Activated CD4-positive, alpha-beta memory T cell treated with anti-CD3 and anti-CD28 coated beads, Interleukin-2, amount 10 ng/mL, durations not matched to agents 7 days and 5 days (primary cell): Measurements from ENCODE around the gene ERBB4. TPM values are rescaled to one million over a fixed set of nuclear protein-coding genes. Genes with fewer than 3 reads are reported as not detected.

ENCODE experiments used
- CTCF ChIA-PET: fragments of 350-600 bp; sonication (Branson Sonifier 250); formaldehyde crosslinking; loops from one replicate; lab custom pipeline; 2021; ENCODE audit warnings: antibody characterized with exemption, inconsistent platforms; lab: Charles Lee
- POLR2A ChIA-PET: fragments of 350-600 bp; sonication (Branson Sonifier 250); formaldehyde crosslinking; loops from one replicate; lab custom pipeline; 2021; ENCODE audit warnings: antibody characterized with exemption; lab: Charles Lee
- DNase-seq: peaks from one replicate; pipeline ENCODE4 v3.0.0-alpha.2; 2020
- H3K27ac Mint-ChIP-seq: one replicate; pipeline ENCODE4 v1.8.0; 2021; ENCODE audit warnings: mild to moderate bottlenecking, mixed read lengths
- H3K27me3 Mint-ChIP-seq: one replicate; pipeline ENCODE4 v1.8.0; 2021; ENCODE audit warnings: mixed read lengths
- H3K36me3 Mint-ChIP-seq: one replicate; pipeline ENCODE4 v1.8.0; 2021; ENCODE audit warnings: low read depth, mixed read lengths
- H3K4me1 Mint-ChIP-seq: one replicate; pipeline ENCODE4 v1.8.0; 2021; ENCODE audit warnings: mixed read lengths
- H3K4me3 Mint-ChIP-seq: one replicate; pipeline ENCODE4 v1.8.0; 2021; ENCODE audit warnings: mild to moderate bottlenecking, mixed read lengths
- H3K9me3 Mint-ChIP-seq: one replicate; pipeline ENCODE4 v1.8.0; 2021; ENCODE audit warnings: mixed read lengths
- total RNA-seq, 2 experiments: library from RNA; stranded (reverse); gene quantifications; one replicate each; pipeline ENCODE4 v1.2.3, GENCODE V29; 2021

ERBB4 gene
- total RNA-seq, 2 experiments from 2014 or later = not detected

GRCh38 chr2:212536817-212537725, 1.5 kb downstream of the ERBB4 start:
- Mint-ChIP-seq H3K4me1 (peaks cover 12% of the 10 kb centered on the region), H3K27me3 (peaks cover 54% of the 10 kb centered on the region), H3K4me3 (no peak overlapping the region), H3K27ac (no peak overlapping the region), H3K36me3 (no peaks in the 10 kb centered on the region), H3K9me3 (no peaks in the 10 kb centered on the region)
- CTCF ChIA-PET = no interaction called here
- DNase-seq = no peak
- POLR2A ChIA-PET = no interaction called here

GRCh38 chr2:212535996-212536816, 2.4 kb downstream of the ERBB4 start:
- Mint-ChIP-seq H3K36me3 (no peaks in the 10 kb centered on the region), H3K27me3 (peaks cover 54% of the 10 kb centered on the region), H3K9me3 (no peaks in the 10 kb centered on the region), H3K27ac (no peak overlapping the region), H3K4me3 (no peak overlapping the region), H3K4me1 (peaks cover 12% of the 10 kb centered on the region)
- ChIA-PET POLR2A (no interaction called here), CTCF (interaction anchor here (0.6 to 1.4 kb wide), 2 partner anchors 13 to 29 kb away, joined by 3 read pairs; no protein-coding TSS in a partner anchor)
- no peak for DNase-seq

- no peaks in the 10 kb centered on the region for H3K9me3 Mint-ChIP-seq
- no peak overlapping the region for H3K4me3 Mint-ChIP-seq
- no peak for DNase-seq
- peaks cover 38% of the 10 kb centered on the region for H3K27me3 Mint-ChIP-seq
- H3K36me3 Mint-ChIP-seq = no peaks in the 10 kb centered on the region
- ChIA-PET CTCF (no interaction called here), POLR2A (no interaction called here)
- H3K27ac Mint-ChIP-seq = no peak overlapping the region
- peaks cover 10% of the 10 kb centered on the region for H3K4me1 Mint-ChIP-seq
Measured at GRCh38 chr2:212534336-212534735, 4.3 kb downstream of the ERBB4 start.

- H3K36me3 Mint-ChIP-seq = no peaks in the 10 kb centered on the region
- DNase-seq = no peak
- H3K9me3 Mint-ChIP-seq = no peaks in the 10 kb centered on the region
- H3K27ac Mint-ChIP-seq = no peak overlapping the region
- no peak overlapping the region for H3K4me3 Mint-ChIP-seq
- ChIA-PET POLR2A (no interaction called here), CTCF (no interaction called here)
- H3K27me3 Mint-ChIP-seq = peaks cover 28% of the 10 kb centered on the region
- peaks cover 7% of the 10 kb centered on the region for H3K4me1 Mint-ChIP-seq
Measured at GRCh38 chr2:212532585-212532984, 6.0 kb downstream of the ERBB4 start.

DNA sequence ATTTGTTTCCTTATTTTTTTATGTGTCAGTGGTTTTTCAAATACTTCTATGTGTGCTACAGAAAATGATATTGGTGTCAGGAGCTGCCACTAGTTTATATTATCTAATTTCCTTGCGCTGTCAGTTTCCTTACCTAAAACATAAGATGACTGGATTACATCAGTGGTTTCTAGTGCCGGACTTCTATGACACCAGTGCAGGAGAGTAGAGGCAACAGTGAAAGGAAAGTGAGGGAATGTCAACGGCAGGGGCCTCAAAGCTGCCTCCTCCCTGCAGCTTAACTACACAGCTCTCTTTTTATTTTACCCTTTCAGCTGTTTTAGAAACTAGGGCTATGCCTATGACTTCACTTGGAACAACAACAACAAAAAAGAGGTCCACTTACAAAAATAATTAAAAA, 6.5 kb downstream of the ERBB4 start:
- CTCF ChIA-PET = no interaction called here
- H3K27me3 Mint-ChIP-seq = peaks cover 23% of the 10 kb centered on the region
- DNase-seq = no peak

DNA sequence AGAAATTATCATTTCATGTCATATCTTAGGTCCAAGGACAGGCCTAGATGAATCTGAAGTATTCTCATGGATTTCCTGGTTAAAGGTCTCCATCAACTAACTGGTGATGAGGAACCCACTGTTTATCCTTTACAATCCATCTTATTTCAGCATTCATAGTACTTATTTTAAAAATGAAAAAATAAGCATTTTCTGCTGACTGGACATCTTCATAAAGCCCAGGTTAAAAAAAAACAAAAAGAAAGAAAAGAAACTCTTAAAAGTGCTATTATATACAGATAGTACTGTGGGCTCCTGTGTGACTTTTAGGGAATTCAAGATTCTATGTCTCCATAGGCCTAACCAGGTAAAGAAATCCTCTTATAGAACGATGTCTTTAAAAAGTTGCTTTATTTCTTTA, 7.1 kb downstream of the ERBB4 start:
- Mint-ChIP-seq H3K27me3 (peaks cover 17% of the 10 kb centered on the region), H3K27ac (no peak overlapping the region), H3K4me3 (no peak overlapping the region), H3K4me1 (peaks cover 2% of the 10 kb centered on the region), H3K36me3 (no peaks in the 10 kb centered on the region), H3K9me3 (no peaks in the 10 kb centered on the region)
- POLR2A ChIA-PET = no interaction called here
- DNase-seq = no peak
- CTCF ChIA-PET = no interaction called here

More for the DNA sequence above, 6.5 kb downstream of the ERBB4 start:
- POLR2A ChIA-PET = no interaction called here
- no peak overlapping the region for H3K27ac Mint-ChIP-seq
- no peak overlapping the region for H3K4me3 Mint-ChIP-seq
- H3K4me1 Mint-ChIP-seq = peaks cover 5% of the 10 kb centered on the region
- H3K36me3 Mint-ChIP-seq = no peaks in the 10 kb centered on the region
- no peaks in the 10 kb centered on the region for H3K9me3 Mint-ChIP-seq

- no peak for DNase-seq
- H3K4me1 Mint-ChIP-seq = no peaks in the 10 kb centered on the region
- no peaks in the 10 kb centered on the region for H3K9me3 Mint-ChIP-seq
- POLR2A ChIA-PET = no interaction called here
- CTCF ChIA-PET = no interaction called here
- H3K36me3 Mint-ChIP-seq = no peaks in the 10 kb centered on the region
- H3K27ac Mint-ChIP-seq = no peak overlapping the region
- H3K4me3 Mint-ChIP-seq = no peak overlapping the region
- peaks cover 12% of the 10 kb centered on the region for H3K27me3 Mint-ChIP-seq
Measured at GRCh38 chr2:212530991-212531390, 7.6 kb downstream of the ERBB4 start.

DNA sequence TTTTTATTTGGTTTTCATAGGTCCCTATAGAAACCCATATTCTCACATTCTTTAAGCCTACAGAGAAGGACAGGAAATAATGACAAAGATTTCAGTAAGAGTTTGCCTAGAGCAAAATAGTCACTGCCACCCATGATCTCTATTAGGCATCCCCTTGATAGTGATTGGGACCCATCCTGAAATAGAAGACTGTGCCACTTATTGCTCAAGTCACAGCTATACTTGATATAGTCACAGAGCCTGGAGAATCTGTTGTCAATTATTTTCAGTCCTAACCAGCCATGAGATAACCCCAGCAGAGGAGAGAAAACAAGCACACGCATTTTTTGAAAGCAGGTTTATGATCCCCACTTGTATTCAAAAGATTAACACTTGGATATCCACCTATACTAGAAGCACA, 8.2 kb downstream of the ERBB4 start:
- peaks cover 7% of the 10 kb centered on the region for H3K27me3 Mint-ChIP-seq
- H3K4me1 Mint-ChIP-seq = no peaks in the 10 kb centered on the region
- no peaks in the 10 kb centered on the region for H3K9me3 Mint-ChIP-seq
- no peak overlapping the region for H3K4me3 Mint-ChIP-seq
- ChIA-PET CTCF (no interaction called here), POLR2A (no interaction called here)
- DNase-seq = no peak
- H3K36me3 Mint-ChIP-seq = no peaks in the 10 kb centered on the region
- no peak overlapping the region for H3K27ac Mint-ChIP-seq

DNA sequence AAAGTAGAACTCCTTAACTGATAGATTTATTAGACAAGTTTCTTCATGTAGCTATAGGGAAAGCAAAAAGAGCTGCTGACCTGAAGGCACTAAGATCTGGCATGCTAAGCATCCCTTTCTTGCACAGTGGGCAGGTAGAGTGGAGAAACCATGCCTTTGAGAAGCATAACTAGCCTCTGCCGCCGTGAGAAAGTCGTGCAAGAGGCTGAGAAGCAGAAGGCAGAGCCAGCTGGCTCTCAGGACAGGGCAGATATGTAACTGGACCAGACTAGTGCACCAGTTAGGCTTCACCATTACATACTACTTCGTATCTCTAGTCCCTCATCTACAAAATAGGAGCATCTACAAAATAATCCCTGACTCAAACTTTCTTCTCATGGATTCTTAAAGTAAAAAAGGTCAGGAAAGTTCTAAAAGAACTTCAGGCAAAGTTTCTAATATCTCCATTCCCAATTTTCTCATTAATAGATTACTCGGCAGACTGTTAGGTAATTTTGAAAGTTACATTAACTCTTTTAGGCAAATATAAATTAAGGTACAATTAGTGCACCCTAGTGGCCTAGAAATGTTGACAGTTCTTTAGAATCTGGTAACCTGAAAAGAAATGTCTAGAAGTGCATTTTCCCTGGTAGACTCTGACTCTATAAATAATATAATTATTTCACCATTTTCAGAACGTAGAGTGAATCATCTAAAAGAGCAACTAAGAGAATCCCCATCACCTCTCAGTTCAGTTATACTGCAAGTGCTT, 10.3 kb downstream of the ERBB4 start:
- CTCF ChIA-PET = no interaction called here
- Mint-ChIP-seq H3K27ac (no peak overlapping the region), H3K9me3 (no peaks in the 10 kb centered on the region), H3K4me1 (no peaks in the 10 kb centered on the region), H3K27me3 (no peaks in the 10 kb centered on the region), H3K36me3 (no peaks in the 10 kb centered on the region), H3K4me3 (no peak overlapping the region)
- POLR2A ChIA-PET = no interaction called here
- DNase-seq = no peak

DNA sequence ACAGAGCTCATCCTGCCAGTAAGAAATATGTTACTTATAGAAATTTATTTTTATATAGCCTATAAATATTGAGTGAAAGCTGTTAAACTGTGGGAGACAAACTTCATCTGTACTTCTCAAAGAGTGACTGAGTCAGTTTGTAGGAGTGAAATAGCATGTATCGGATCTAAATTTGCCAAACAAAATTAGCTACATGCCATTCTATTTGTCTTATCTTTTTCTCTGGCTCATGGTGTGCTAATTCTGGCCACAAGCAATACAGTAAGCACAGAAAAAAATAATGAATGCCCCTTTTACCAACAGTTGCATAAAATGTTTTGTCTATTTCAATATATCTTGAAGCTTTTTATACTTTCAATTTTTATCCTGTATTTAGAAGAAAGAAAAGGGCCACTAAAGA, 12.5 kb downstream of the ERBB4 start:
- ChIA-PET CTCF (no interaction called here), POLR2A (no interaction called here)
- Mint-ChIP-seq H3K27ac (no peak overlapping the region), H3K9me3 (no peaks in the 10 kb centered on the region), H3K4me3 (no peak overlapping the region), H3K4me1 (no peaks in the 10 kb centered on the region), H3K36me3 (no peaks in the 10 kb centered on the region), H3K27me3 (no peaks in the 10 kb centered on the region)
- no peak for DNase-seq

- Mint-ChIP-seq H3K4me3 (no peak overlapping the region), H3K36me3 (no peaks in the 10 kb centered on the region), H3K9me3 (no peaks in the 10 kb centered on the region), H3K27me3 (no peaks in the 10 kb centered on the region), H3K27ac (no peak overlapping the region), H3K4me1 (no peaks in the 10 kb centered on the region)
- no peak for DNase-seq
- CTCF ChIA-PET = no interaction called here
- POLR2A ChIA-PET = no interaction called here
Measured at GRCh38 chr2:212523756-212524155, 14.8 kb downstream of the ERBB4 start.

- POLR2A ChIA-PET = no interaction called here
- no peak overlapping the region for H3K4me3 Mint-ChIP-seq
- no peaks in the 10 kb centered on the region for H3K9me3 Mint-ChIP-seq
- CTCF ChIA-PET = no interaction called here
- H3K27ac Mint-ChIP-seq = no peak overlapping the region
- H3K4me1 Mint-ChIP-seq = no peaks in the 10 kb centered on the region
- H3K36me3 Mint-ChIP-seq = no peaks in the 10 kb centered on the region
- no peaks in the 10 kb centered on the region for H3K27me3 Mint-ChIP-seq
- no peak for DNase-seq
Measured at GRCh38 chr2:212520340-212520739, 18.3 kb downstream of the ERBB4 start.

GRCh38 chr2:212517693-212518092, 20.9 kb downstream of the ERBB4 start:
- Mint-ChIP-seq H3K9me3 (no peaks in the 10 kb centered on the region), H3K36me3 (no peaks in the 10 kb centered on the region), H3K27me3 (no peaks in the 10 kb centered on the region), H3K4me1 (no peaks in the 10 kb centered on the region), H3K27ac (no peak overlapping the region), H3K4me3 (no peak overlapping the region)
- ChIA-PET CTCF (no interaction called here), POLR2A (no interaction called here)
- DNase-seq = no peak
